PC-9 (cell line): ENCODE data around the gene DDX27. TPM values are rescaled to one million over a fixed set of nuclear protein-coding genes. Genes with fewer than 3 reads are reported as not detected.
A peak's percentile ranks its signal among the peaks of the same experiment; 100 is the strongest.
"Not testable (repeated sequence)": the region's sequence is repeated elsewhere in the genome, so short reads cannot be mapped to it uniquely, and the experiment has no call there.

Source experiments
- BruUV-seq: library from RNA; stranded (reverse); fragments of 400-500 nt; replicated peaks from 2 replicates; lab custom pipeline; 2021; lab: Mats Ljungman, UMichigan
- CTCF ChIA-PET: fragments of 300-600 bp; sonication (Branson Sonifier 250); formaldehyde crosslinking; loops from one replicate; lab custom pipeline; 2022; ENCODE audit warnings: antibody characterized with exemption; lab: Charles Lee
- POLR2A ChIA-PET: fragments of 300-600 bp; sonication (Branson Sonifier 250); formaldehyde crosslinking; loops from one replicate; lab custom pipeline; 2022; ENCODE audit warnings: antibody characterized with exemption; ENCODE audit not compliant: unreplicated experiment; lab: Charles Lee
- DNase-seq, 2 experiments: peaks; one replicate each; pipeline versions ENCODE4 v3.0.0 to v3.0.0-alpha.2; 2015 to 2022; ENCODE audit warnings: mixed read lengths in 1 of 2
- H2AFZ ChIP-seq: fragments of 200-600 bp; sonication (generic); 2 replicates; pipeline ENCODE4 v1.8.1; 2017; ENCODE audit warnings: antibody characterized with exemption
- H3F3A ChIP-seq: fragments of 200-600 bp; sonication (generic); 2 replicates; pipeline ENCODE4 v1.8.1; 2017; ENCODE audit warnings: antibody characterized with exemption, mild to moderate bottlenecking, low read depth; ENCODE audit not compliant: insufficient read depth
- H3K27ac ChIP-seq: fragments of 200-600 bp; sonication (generic); 2 replicates; pipeline ENCODE4 v1.6.1; 2016; ENCODE audit warnings: mixed run types
- H3K27me3 ChIP-seq: fragments of 200-600 bp; sonication (generic); 2 replicates; pipeline ENCODE4 v1.6.1; 2016; ENCODE audit warnings: low read depth, mixed run types; ENCODE audit not compliant: insufficient read depth
- H3K36me3 ChIP-seq: fragments of 200-600 bp; sonication (generic); 2 replicates; pipeline ENCODE4 v1.6.1; 2016; ENCODE audit warnings: low read depth, mixed run types
- H3K4me1 ChIP-seq: fragments of 200-600 bp; sonication (generic); replicated peaks from 2 replicates; pipeline ENCODE4 v1.6.1; 2016; ENCODE audit warnings: mixed run types; ENCODE audit not compliant: insufficient read depth
- H3K4me2 ChIP-seq: fragments of 200-600 bp; sonication (generic); 2 replicates; pipeline ENCODE4 v1.6.1; 2017; ENCODE audit warnings: mixed run types
- H3K4me3 ChIP-seq: fragments of 200-600 bp; sonication (generic); 2 replicates; pipeline ENCODE4 v1.6.1; 2016; ENCODE audit warnings: mixed run types
- H3K79me2 ChIP-seq: fragments of 200-600 bp; sonication (generic); 2 replicates; pipeline ENCODE4 v1.6.1; 2017; ENCODE audit warnings: low read depth, mixed run types
- H3K9me2 ChIP-seq: fragments of 200-600 bp; sonication (generic); 2 replicates; pipeline ENCODE4 v1.8.1; 2017; ENCODE audit warnings: mild to moderate bottlenecking; ENCODE audit not compliant: insufficient read depth
- H3K9me3 ChIP-seq: fragments of 200-600 bp; sonication (generic); 2 replicates; pipeline ENCODE4 v1.8.1; 2016; ENCODE audit warnings: low read depth; ENCODE audit not compliant: insufficient read depth
- H4K20me1 ChIP-seq: fragments of 200-600 bp; sonication (generic); 2 replicates; pipeline ENCODE4 v1.8.1; 2017; ENCODE audit not compliant: insufficient read depth
- CTCF ChIP-seq: fragments of 200-600 bp; sonication (generic); conservative IDR thresholded peaks from 2 replicates; pipeline ENCODE4 v1.6.1; 2017; ENCODE audit warnings: mixed run types, antibody characterized with exemption, mild to moderate bottlenecking, moderate library complexity
- EZH2 ChIP-seq: fragments of 200-600 bp; sonication (generic); IDR thresholded peaks from 2 replicates; pipeline ENCODE4 v1.8.0; 2017; ENCODE audit warnings: antibody characterized with exemption, low read depth
- intact Hi-C: fragments of 100-400 bp; cut with micrococcal nuclease; formaldehyde crosslinking; loops from one replicate; pipeline ENCODE4 v1.10.0; 2022; ENCODE audit not compliant: unreplicated experiment
- total RNA-seq: library from RNA; stranded (reverse); gene quantifications from 2 replicates; pipeline ENCODE4 v1.2.3, GENCODE V29; 2021

Gene DDX27
- total RNA-seq, 1 experiment from 2014 or later: 64.4 TPM

GRCh38 chr20:49214571-49214970 is 4.6 kb upstream of the DDX27 start:
- H3K9me3 ChIP-seq: no peaks in the 10 kb centered on the region
- H3K27ac ChIP-seq: no peak overlapping the region
- no TSS peak for BruUV-seq
- H3K4me3 ChIP-seq: no peak overlapping the region
- no peaks in the 10 kb centered on the region for H3F3A ChIP-seq
- POLR2A ChIA-PET: no interaction called here
- H3K27me3 ChIP-seq: no peaks in the 10 kb centered on the region
- DNase-seq: no peak
- no peak for TF ChIP-seq EZH2
- TF ChIP-seq CTCF: no peak
- H4K20me1 ChIP-seq: no peaks in the 10 kb centered on the region
- CTCF ChIA-PET: interaction anchor here (0.5 to 0.6 kb wide), 2 partner anchors 62 to 76 kb away, joined by 7 read pairs; no protein-coding TSS in a partner anchor
- H3K79me2 ChIP-seq: peaks cover 3% of the 10 kb centered on the region
- no peaks in the 10 kb centered on the region for H3K9me2 ChIP-seq
- no peaks in the 10 kb centered on the region for H3K36me3 ChIP-seq
- intact Hi-C loops: no loop called here
- H3K4me1 ChIP-seq: peaks cover 5% of the 10 kb centered on the region; the same call in 1 of the 2 replicates
- no peak overlapping the region for H3K4me2 ChIP-seq
- H2AFZ ChIP-seq: no peak overlapping the region

GRCh38 chr20:49215232-49215631 is 4.0 kb upstream of the DDX27 start:
- Histone ChIP-seq H3K4me1 (peaks cover 6% of the 10 kb centered on the region), H3K4me2 (no peak overlapping the region), H3F3A (no peaks in the 10 kb centered on the region), H3K27ac (no peak overlapping the region), H4K20me1 (no peaks in the 10 kb centered on the region), H3K27me3 (no peaks in the 10 kb centered on the region), H3K79me2 (peaks cover 10% of the 10 kb centered on the region), H2AFZ (no peak overlapping the region), H3K9me3 (no peaks in the 10 kb centered on the region), H3K36me3 (no peaks in the 10 kb centered on the region), H3K4me3 (no peak overlapping the region), H3K9me2 (no peaks in the 10 kb centered on the region)
- ChIA-PET CTCF (interaction anchor here (0.5 kb wide), 1 partner anchor 75 kb away, joined by 7 read pairs; no protein-coding TSS in a partner anchor), POLR2A (no interaction called here)
- TF ChIP-seq CTCF: no peak
- TF ChIP-seq EZH2: no peak
- no TSS peak for BruUV-seq
- intact Hi-C loops: no loop called here
- DNase-seq: no peak

- BruUV-seq: no TSS peak
- Histone ChIP-seq H3K27ac (no peak overlapping the region), H3K79me2 (peaks cover 27% of the 10 kb centered on the region), H3F3A (no peaks in the 10 kb centered on the region), H4K20me1 (no peaks in the 10 kb centered on the region), H3K4me1 (peaks cover 12% of the 10 kb centered on the region), H2AFZ (no peak overlapping the region), H3K4me2 (peak overlapping the region; percentile 42), H3K36me3 (peaks cover 11% of the 10 kb centered on the region), H3K27me3 (no peaks in the 10 kb centered on the region), H3K4me3 (no peak overlapping the region), H3K9me2 (no peaks in the 10 kb centered on the region), H3K9me3 (no peaks in the 10 kb centered on the region)
- peak; percentile 98 for TF ChIP-seq CTCF
- no peak for TF ChIP-seq EZH2
- intact Hi-C loops: loop anchor here (1.0 kb wide), 2 partner anchors 29 to 84 kb away; partner anchors contain the start of gene STAU1
- DNase-seq: peak; percentile 93 to 94
- ChIA-PET POLR2A (interaction anchor here (0.6 kb wide), 2 partner anchors 31 to 168 kb away, joined by 3 read pairs; no protein-coding TSS in a partner anchor), CTCF (interaction anchor here (0.5 to 1.1 kb wide), 9 partner anchors 11 to 713 kb away, joined by 3 to 14 read pairs (median 4); no protein-coding TSS in a partner anchor)
Observed at GRCh38 chr20:49216991-49217578, 2.1 kb upstream of the DDX27 start.

- H3K9me2 ChIP-seq, H3K27me3 ChIP-seq, H3F3A ChIP-seq, H3K9me3 ChIP-seq, intact Hi-C loops, H4K20me1 ChIP-seq: not testable (repeated sequence)
- peak in 1 of 2 experiments; percentile 14 for DNase-seq
- ChIA-PET POLR2A (interaction anchor here (0.6 to 1.1 kb wide), 3 partner anchors 100 to 297 kb away, joined by 3 to 5 read pairs (median 4); no protein-coding TSS in a partner anchor), CTCF (interaction anchor here (0.6 to 0.7 kb wide), 3 partner anchors 30 to 42 kb away, joined by 3 to 16 read pairs (median 3); no protein-coding TSS in a partner anchor)
- TSS peak; percentile 99 for BruUV-seq
- H3K4me1 ChIP-seq: peaks cover 12% of the 10 kb centered on the region
- H2AFZ ChIP-seq: peak overlapping the region; percentile 71
- peak overlapping the region; percentile 71; the same call in 1 of the 2 replicates for H3K4me3 ChIP-seq
- peak overlapping the region; percentile 55 for H3K4me2 ChIP-seq
- peak overlapping the region; percentile 53 for H3K27ac ChIP-seq
- peaks cover 24% of the 10 kb centered on the region for H3K36me3 ChIP-seq
- H3K79me2 ChIP-seq: peaks cover 27% of the 10 kb centered on the region
Observed at GRCh38 chr20:49218739-49219090, 501 bp upstream of the DDX27 start.
